PC-9 (cell line): ENCODE measurements around the gene EDC3. TPM values are rescaled to one million over a fixed set of nuclear protein-coding genes. Genes with fewer than 3 reads are reported as not detected.

Source experiments
- BruUV-seq: library from RNA; stranded (reverse); fragments of 400-500 nt; replicated peaks from 2 replicates; lab custom pipeline; 2021; lab: Mats Ljungman, UMichigan
- CTCF ChIA-PET: fragments of 300-600 bp; sonication (Branson Sonifier 250); formaldehyde crosslinking; loops from one replicate; lab custom pipeline; 2022; ENCODE audit warnings: antibody characterized with exemption; lab: Charles Lee
- POLR2A ChIA-PET: fragments of 300-600 bp; sonication (Branson Sonifier 250); formaldehyde crosslinking; loops from one replicate; lab custom pipeline; 2022; ENCODE audit warnings: antibody characterized with exemption; ENCODE audit not compliant: unreplicated experiment; lab: Charles Lee
- DNase-seq, 2 experiments: peaks; one replicate each; pipeline versions ENCODE4 v3.0.0 to v3.0.0-alpha.2; 2015 to 2022; ENCODE audit warnings: mixed read lengths in 1 of 2
- H2AFZ ChIP-seq: fragments of 200-600 bp; sonication (generic); 2 replicates; pipeline ENCODE4 v1.8.1; 2017; ENCODE audit warnings: antibody characterized with exemption
- H3F3A ChIP-seq: fragments of 200-600 bp; sonication (generic); 2 replicates; pipeline ENCODE4 v1.8.1; 2017; ENCODE audit warnings: antibody characterized with exemption, mild to moderate bottlenecking, low read depth; ENCODE audit not compliant: insufficient read depth
- H3K27ac ChIP-seq: fragments of 200-600 bp; sonication (generic); 2 replicates; pipeline ENCODE4 v1.6.1; 2016; ENCODE audit warnings: mixed run types
- H3K27me3 ChIP-seq: fragments of 200-600 bp; sonication (generic); 2 replicates; pipeline ENCODE4 v1.6.1; 2016; ENCODE audit warnings: low read depth, mixed run types; ENCODE audit not compliant: insufficient read depth
- H3K36me3 ChIP-seq: fragments of 200-600 bp; sonication (generic); 2 replicates; pipeline ENCODE4 v1.6.1; 2016; ENCODE audit warnings: low read depth, mixed run types
- H3K4me1 ChIP-seq: fragments of 200-600 bp; sonication (generic); replicated peaks from 2 replicates; pipeline ENCODE4 v1.6.1; 2016; ENCODE audit warnings: mixed run types; ENCODE audit not compliant: insufficient read depth
- H3K4me2 ChIP-seq: fragments of 200-600 bp; sonication (generic); 2 replicates; pipeline ENCODE4 v1.6.1; 2017; ENCODE audit warnings: mixed run types
- H3K4me3 ChIP-seq: fragments of 200-600 bp; sonication (generic); 2 replicates; pipeline ENCODE4 v1.6.1; 2016; ENCODE audit warnings: mixed run types
- H3K79me2 ChIP-seq: fragments of 200-600 bp; sonication (generic); 2 replicates; pipeline ENCODE4 v1.6.1; 2017; ENCODE audit warnings: low read depth, mixed run types
- H3K9me2 ChIP-seq: fragments of 200-600 bp; sonication (generic); 2 replicates; pipeline ENCODE4 v1.8.1; 2017; ENCODE audit warnings: mild to moderate bottlenecking; ENCODE audit not compliant: insufficient read depth
- H3K9me3 ChIP-seq: fragments of 200-600 bp; sonication (generic); 2 replicates; pipeline ENCODE4 v1.8.1; 2016; ENCODE audit warnings: low read depth; ENCODE audit not compliant: insufficient read depth
- H4K20me1 ChIP-seq: fragments of 200-600 bp; sonication (generic); 2 replicates; pipeline ENCODE4 v1.8.1; 2017; ENCODE audit not compliant: insufficient read depth
- CTCF ChIP-seq: fragments of 200-600 bp; sonication (generic); conservative IDR thresholded peaks from 2 replicates; pipeline ENCODE4 v1.6.1; 2017; ENCODE audit warnings: mixed run types, antibody characterized with exemption, mild to moderate bottlenecking, moderate library complexity
- EZH2 ChIP-seq: fragments of 200-600 bp; sonication (generic); IDR thresholded peaks from 2 replicates; pipeline ENCODE4 v1.8.0; 2017; ENCODE audit warnings: antibody characterized with exemption, low read depth
- intact Hi-C: fragments of 100-400 bp; cut with micrococcal nuclease; formaldehyde crosslinking; loops from one replicate; pipeline ENCODE4 v1.10.0; 2022; ENCODE audit not compliant: unreplicated experiment
- total RNA-seq: library from RNA; stranded (reverse); gene quantifications from 2 replicates; pipeline ENCODE4 v1.2.3, GENCODE V29; 2021

Gene EDC3
- total RNA-seq, 1 experiment from 2014 or later = 46.3 TPM

- no peaks in the 10 kb centered on the region for H3K27me3 ChIP-seq
- H3K36me3 ChIP-seq = no peaks in the 10 kb centered on the region
- DNase-seq = no peak
- H3K4me1 ChIP-seq = no peaks in the 10 kb centered on the region
- no peaks in the 10 kb centered on the region for H3K79me2 ChIP-seq
- H4K20me1 ChIP-seq = no peaks in the 10 kb centered on the region
- ChIA-PET CTCF (no interaction called here), POLR2A (no interaction called here)
- no peaks in the 10 kb centered on the region for H3K9me3 ChIP-seq
- no peak overlapping the region for H3K27ac ChIP-seq
- no peak overlapping the region for H3K4me3 ChIP-seq
- H3F3A ChIP-seq = peaks cover 4% of the 10 kb centered on the region; the same call in 1 of the 2 replicates
- no peak for TF ChIP-seq CTCF
- TF ChIP-seq EZH2 = no peak
- no peak overlapping the region for H3K4me2 ChIP-seq
- H3K9me2 ChIP-seq = no peaks in the 10 kb centered on the region
- intact Hi-C loops = no loop called here
- no TSS peak for BruUV-seq
- H2AFZ ChIP-seq = no peak overlapping the region
Observed at GRCh38 chr15:74722591-74722990, 26.8 kb upstream of the EDC3 start.

- no peaks in the 10 kb centered on the region for H3K4me1 ChIP-seq
- H3K27me3 ChIP-seq = no peaks in the 10 kb centered on the region
- H3K79me2 ChIP-seq = no peaks in the 10 kb centered on the region
- intact Hi-C loops = no loop called here
- H3K36me3 ChIP-seq = no peaks in the 10 kb centered on the region
- H3K9me2 ChIP-seq = 0 out of 2 replicates have a peak, but pooled peaks cover 5% of the 10 kb centered on the region
- CTCF ChIA-PET = no interaction called here
- H3F3A ChIP-seq = no peaks in the 10 kb centered on the region
- no peak overlapping the region for H3K27ac ChIP-seq
- no peak for DNase-seq
- H4K20me1 ChIP-seq = no peaks in the 10 kb centered on the region
- no peak overlapping the region for H3K4me2 ChIP-seq
- no peaks in the 10 kb centered on the region for H3K9me3 ChIP-seq
- TF ChIP-seq EZH2 (no peak), CTCF (no peak)
- BruUV-seq = no TSS peak
- POLR2A ChIA-PET = no interaction called here
- H2AFZ ChIP-seq = no peak overlapping the region
- H3K4me3 ChIP-seq = no peak overlapping the region
Observed at GRCh38 chr15:74716651-74717050, 20.8 kb upstream of the EDC3 start.

GRCh38 chr15:74712311-74712710 lies 16.5 kb upstream of the EDC3 start:
- Histone ChIP-seq H3K4me1 (no peaks in the 10 kb centered on the region), H3F3A (no peaks in the 10 kb centered on the region), H3K27ac (no peak overlapping the region), H4K20me1 (no peaks in the 10 kb centered on the region), H3K9me3 (no peaks in the 10 kb centered on the region), H3K27me3 (no peaks in the 10 kb centered on the region; the same call in 1 of the 2 replicates), H3K79me2 (no peaks in the 10 kb centered on the region), H3K4me3 (no peak overlapping the region), H3K36me3 (no peaks in the 10 kb centered on the region), H3K4me2 (no peak overlapping the region), H2AFZ (no peak overlapping the region), H3K9me2 (0 out of 2 replicates have a peak, but pooled peaks cover 5% of the 10 kb centered on the region)
- no peak for DNase-seq
- no TSS peak for BruUV-seq
- ChIA-PET CTCF (no interaction called here), POLR2A (no interaction called here)
- intact Hi-C loops = no loop called here
- TF ChIP-seq CTCF = no peak
- TF ChIP-seq EZH2 = no peak
